Tibial artery (tissue), 4 donors: Measurements from ENCODE around the gene ANKRD11.

Source experiments
- DNase-seq, 2 donors: peaks; one replicate each; pipeline ENCODE4 v3.0.0-alpha.2; 2019
- H3K27ac ChIP-seq, 2 donors: fragments of 200-600 bp; sonication (generic) in 1 of 2; 1 replicate in 1 of 2; 2 replicates in 1 of 2; pipeline ENCODE4 v1.5.1; 2018 to 2019; ENCODE audit warnings: mild to moderate bottlenecking in 1 of 2
- H3K27me3 ChIP-seq, 2 donors: fragments of 200-600 bp; sonication (generic) in 1 of 2; one replicate each; pipeline versions ENCODE4 v1.5.1 to v1.6.0; 2016 to 2019
- H3K36me3 ChIP-seq, 3 donors: fragments of 200-600 bp; sonication (generic) in 2 of 3; one replicate each; pipeline ENCODE4 v1.5.1; 2016 to 2019; ENCODE audit warnings: mild to moderate bottlenecking in 2 of 3
- H3K4me1 ChIP-seq, 4 donors: fragments of 200-600 bp; sonication (generic) in 2 of 4; 1 replicate in 3 of 4; 2 replicates in 1 of 4; pipeline ENCODE4 v1.5.1; 2016 to 2019
- H3K4me3 ChIP-seq, 2 donors: fragments of 200-600 bp; sonication (generic) in 1 of 2; 1 replicate in 1 of 2; 2 replicates in 1 of 2; pipeline ENCODE4 v1.5.1; 2018 to 2019; ENCODE audit warnings: mild to moderate bottlenecking in 2 of 2
- H3K9me3 ChIP-seq, 3 donors: fragments of 200-600 bp; sonication (generic) in 1 of 3; one replicate each; pipeline ENCODE4 v1.5.1; 2016 to 2019
- CTCF ChIP-seq, 2 experiments: fragments of 200-600 bp in 1 of 2; fragments of 450-650 bp in 1 of 2; IDR thresholded peaks; one replicate each; pipeline ENCODE4 v1.5.1; 2017 to 2019; ENCODE audit warnings: antibody characterized with exemption in 2 of 2, mild to moderate bottlenecking in 1 of 2, moderate library complexity in 1 of 2
- intact Hi-C: fragments of 100-400 bp; cut with DNase I; formaldehyde crosslinking; loops from one replicate; pipeline ENCODE4 v1.15.0; 2023; ENCODE audit warnings: low total_unique reads

The ANKRD11 gene

GRCh38 chr16:89287777-89288576 lies 202.4 kb downstream of the ANKRD11 start:
- no peak for TF ChIP-seq CTCF (IDR thresholded peaks at IDR 0.05)
- Histone ChIP-seq H3K9me3 (no peaks in the 10 kb centered on the region), H3K4me3 (no peak overlapping the region), H3K4me1 (no peaks in the 10 kb centered on the region), H3K36me3 (peaks cover 35 to 92% (median 58%) of the 10 kb centered on the region in 3 donors), H3K27me3 (no peaks in the 10 kb centered on the region), H3K27ac (no peak overlapping the region)
- DNase-seq: no peak
- intact Hi-C loops: no loop called here

- Histone ChIP-seq H3K9me3 (no peaks in the 10 kb centered on the region), H3K4me1 (no peaks in the 10 kb centered on the region), H3K4me3 (no peak overlapping the region), H3K27me3 (no peaks in the 10 kb centered on the region), H3K27ac (no peak overlapping the region), H3K36me3 (peaks cover 44 to 94% (median 58%) of the 10 kb centered on the region in 3 donors)
- no peak for TF ChIP-seq CTCF (IDR thresholded peaks at IDR 0.05)
- intact Hi-C loops: no loop called here
- no peak for DNase-seq
Observed at GRCh38 chr16:89286096-89286495, 204.3 kb downstream of the ANKRD11 start.

GRCh38 chr16:89285381-89285780 lies 205.0 kb downstream of the ANKRD11 start:
- no peak for DNase-seq
- no peak overlapping the region for H3K4me3 ChIP-seq
- no peak overlapping the region for H3K27ac ChIP-seq
- no peak for TF ChIP-seq CTCF (IDR thresholded peaks at IDR 0.05)
- H3K4me1 ChIP-seq: no peaks in the 10 kb centered on the region
- H3K9me3 ChIP-seq: no peaks in the 10 kb centered on the region
- peaks cover 51 to 94% (median 58%) of the 10 kb centered on the region in 3 donors for H3K36me3 ChIP-seq
- no peaks in the 10 kb centered on the region for H3K27me3 ChIP-seq
- intact Hi-C loops: no loop called here

GRCh38 chr16:89283449-89283848 lies 206.9 kb downstream of the ANKRD11 start:
- no peak for DNase-seq
- no peak overlapping the region for H3K27ac ChIP-seq
- H3K27me3 ChIP-seq: no peaks in the 10 kb centered on the region
- H3K9me3 ChIP-seq: no peaks in the 10 kb centered on the region
- no peak overlapping the region for H3K4me3 ChIP-seq
- no peaks in the 10 kb centered on the region for H3K4me1 ChIP-seq
- intact Hi-C loops: no loop called here
- TF ChIP-seq CTCF (IDR thresholded peaks at IDR 0.05): no peak
- peaks cover 59 to 93% (median 67%) of the 10 kb centered on the region in 3 donors for H3K36me3 ChIP-seq

DNA sequence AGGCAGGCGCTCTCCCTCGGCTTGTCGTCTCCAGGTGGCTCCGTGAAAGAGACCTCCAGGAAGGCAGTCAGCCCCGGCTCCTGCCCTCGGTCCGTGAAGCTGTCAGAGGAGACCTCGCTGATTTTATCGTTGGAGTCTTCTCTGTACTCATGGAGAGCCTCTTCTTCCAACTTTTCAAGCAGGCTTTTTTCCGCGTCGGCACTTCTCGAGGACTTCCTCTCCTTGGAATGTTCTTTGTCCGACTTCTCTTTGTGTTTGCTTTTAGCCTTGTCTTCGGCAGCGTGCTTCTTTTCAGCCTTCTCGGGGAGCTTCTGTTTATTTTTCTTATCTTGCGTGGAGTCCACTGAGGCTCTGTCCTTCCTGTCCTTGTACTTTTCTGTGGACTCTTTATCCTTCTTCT lies 207.8 kb downstream of the ANKRD11 start:
- TF ChIP-seq CTCF (IDR thresholded peaks at IDR 0.05): no peak
- intact Hi-C loops: no loop called here
- H3K4me3 ChIP-seq: no peak overlapping the region
- no peak overlapping the region for H3K27ac ChIP-seq
- no peak for DNase-seq
- H3K36me3 ChIP-seq: peaks cover 52 to 93% (median 67%) of the 10 kb centered on the region in 3 donors
- H3K9me3 ChIP-seq: no peaks in the 10 kb centered on the region
- no peaks in the 10 kb centered on the region for H3K4me1 ChIP-seq
- no peaks in the 10 kb centered on the region for H3K27me3 ChIP-seq
